Adrenal gland (tissue), 12 donors: ENCODE measurements around the gene DUOXA2. TPM values are rescaled to one million over a fixed set of nuclear protein-coding genes. Genes with fewer than 3 reads are reported as not detected.
A peak's percentile ranks its signal among the peaks of the same experiment; 100 is the strongest.

Experiments
- DNase-seq, 7 donors: peaks; one replicate each; pipeline ENCODE4 v3.0.0-alpha.2; 2019 to 2020
- H3K27ac ChIP-seq, 5 donors: fragments of 200-600 bp; sonication (generic) in 4 of 5; 1 replicate in 3 of 5; 2 replicates in 2 of 5; pipeline versions ENCODE4 v1.5.1 to v1.8.0; 2016 to 2020; ENCODE audit warnings: mild to moderate bottlenecking in 1 of 5
- H3K27me3 ChIP-seq: fragments of 200-600 bp; 2 replicates; pipeline ENCODE4 v1.8.0; 2021
- H3K36me3 ChIP-seq, 2 donors: fragments of 200-600 bp; replicated peaks in 1 of 2; 1 replicate in 1 of 2; 2 replicates in 1 of 2; pipeline versions ENCODE4 v1.5.1 to v1.8.0; 2018 to 2022
- H3K4me1 ChIP-seq, 2 donors: fragments of 200-600 bp; replicated peaks in 1 of 2; 1 replicate in 1 of 2; 2 replicates in 1 of 2; pipeline versions ENCODE4 v1.5.1 to v1.8.0; 2018 to 2021
- H3K4me3 ChIP-seq, 4 donors: fragments of 200-600 bp; sonication (generic) in 3 of 4; one replicate each; pipeline ENCODE4 v1.5.1; 2016 to 2018
- H3K9me3 ChIP-seq, 3 donors: fragments of 200-600 bp; sonication (generic) in 1 of 3; replicated peaks in 1 of 3; 1 replicate in 2 of 3; 2 replicates in 1 of 3; pipeline versions ENCODE4 v1.5.1 to v1.8.0; 2016 to 2021
- POLR2A ChIP-seq, 2 donors: fragments of 450-650 bp; IDR thresholded peaks; one replicate each; pipeline ENCODE4 v1.6.1; 2017; ENCODE audit warnings: antibody characterized with exemption in 2 of 2, mild to moderate bottlenecking in 2 of 2, moderate library complexity in 1 of 2
- WGBS, 4 donors: extraction: QIAGEN DNeasy Blood & Tissue Kit in 2 of 4; methylation state at CpG; one replicate each; pipeline versions ENCODE4 v1.1.5 to v1.1.7; 2013 to 2017; 5-methylcytosine and 5-hydroxymethylcytosine counted together
- intact Hi-C, 2 donors: fragments of 100-400 bp; cut with DNase I; formaldehyde crosslinking; loops; one replicate each; pipeline versions ENCODE4 v1.14.1 to v1.15.0; 2022 to 2023
- polyA plus RNA-seq, 3 donors: library from polyadenylated mRNA; stranded (reverse); fragments of 200-250 nt in 2 of 3; fragments of 350-450 nt in 1 of 3; fragmentation: Illumina TruSeq in 1 of 3; extraction: RNeasy Lipid Tissue Mini Kit (QIAGEN cat#74804) in 1 of 3; gene quantifications; one replicate each; pipeline ENCODE4 v1.2.3, GENCODE V29; 2013 to 2014
- total RNA-seq, 9 donors: library from RNA; depleted of rRNA in 4 of 9; stranded (reverse); fragments of >200 nt in 4 of 9; fragments of 120-200 nt in 1 of 9; fragmentation: NEBNext Ultra II Directional in 1 of 9; extraction: Animal tissue kit (Norgen Biotek cat#: 25700) in 1 of 9; gene quantifications; one replicate each; pipeline versions ENCODE4 v1.1.0 to v1.2.4, GENCODE V29; 2013 to 2023
- TF ChIP-seq, protein P1 (sequence below), 6 experiments: fragments of 450-650 bp in 4 of 6; fragments of 200-600 bp in 2 of 6; sonication (generic) in 1 of 6; IDR thresholded peaks; 1 replicate in 5 of 6; 2 replicates in 1 of 6; pipeline versions ENCODE4 v1.5.1 to v1.8.0; 2016 to 2021; ENCODE audit warnings: antibody characterized with exemption in 6 of 6, mild to moderate bottlenecking in 2 of 6, moderate library complexity in 1 of 6
- donor health status: healthy with polysubstance abuse.
- donor health status: Bipolar disorder and iron deficiency.
- donor health status: DM: yes; HTN: yes; CAD: no.
- donor health status: DM: no; HTN: no; CAD: no.
- donor health status: DM: no; HTN: no; CAD: no.
- donor health status: DM: yes; HTN: yes; CAD: no.

Gene DUOXA2
- total and polyA plus RNA-seq, 12 donors: 0.11 to 4.1 (median 0.85) TPM; not detected in 4

DNA sequence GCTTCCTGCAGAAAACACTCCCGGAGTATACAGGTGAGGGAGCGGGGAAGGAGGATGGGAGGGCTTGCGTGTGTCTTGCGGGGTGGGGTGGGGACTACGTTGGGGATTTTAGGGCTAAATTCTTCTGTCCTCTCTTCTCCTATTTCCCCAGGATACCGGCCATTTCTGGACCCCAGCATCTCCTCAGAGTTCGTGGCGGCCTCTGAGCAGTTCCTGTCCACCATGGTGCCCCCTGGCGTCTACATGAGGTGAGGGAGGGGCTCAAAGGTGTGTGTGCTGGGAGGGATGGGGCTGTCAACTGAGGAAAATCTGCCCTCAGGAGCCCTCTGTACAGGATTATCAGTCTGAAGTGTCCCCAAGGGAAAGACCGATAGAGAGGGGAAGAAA, 22.2 kb downstream of the DUOXA2 start:
- H3K27me3 ChIP-seq: no peaks in the 10 kb centered on the region
- H3K4me3 ChIP-seq: no peak overlapping the region
- no peak for DNase-seq
- H3K9me3 ChIP-seq: no peaks in the 10 kb centered on the region
- no peak overlapping the region for H3K27ac ChIP-seq
- H3K4me1 ChIP-seq: peaks cover 0 to 12% of the 10 kb centered on the region in 2 donors
- intact Hi-C loops: no loop called here
- TF ChIP-seq POLR2A (IDR thresholded peaks at IDR 0.05): no peak
- TF ChIP-seq, protein P1, sequence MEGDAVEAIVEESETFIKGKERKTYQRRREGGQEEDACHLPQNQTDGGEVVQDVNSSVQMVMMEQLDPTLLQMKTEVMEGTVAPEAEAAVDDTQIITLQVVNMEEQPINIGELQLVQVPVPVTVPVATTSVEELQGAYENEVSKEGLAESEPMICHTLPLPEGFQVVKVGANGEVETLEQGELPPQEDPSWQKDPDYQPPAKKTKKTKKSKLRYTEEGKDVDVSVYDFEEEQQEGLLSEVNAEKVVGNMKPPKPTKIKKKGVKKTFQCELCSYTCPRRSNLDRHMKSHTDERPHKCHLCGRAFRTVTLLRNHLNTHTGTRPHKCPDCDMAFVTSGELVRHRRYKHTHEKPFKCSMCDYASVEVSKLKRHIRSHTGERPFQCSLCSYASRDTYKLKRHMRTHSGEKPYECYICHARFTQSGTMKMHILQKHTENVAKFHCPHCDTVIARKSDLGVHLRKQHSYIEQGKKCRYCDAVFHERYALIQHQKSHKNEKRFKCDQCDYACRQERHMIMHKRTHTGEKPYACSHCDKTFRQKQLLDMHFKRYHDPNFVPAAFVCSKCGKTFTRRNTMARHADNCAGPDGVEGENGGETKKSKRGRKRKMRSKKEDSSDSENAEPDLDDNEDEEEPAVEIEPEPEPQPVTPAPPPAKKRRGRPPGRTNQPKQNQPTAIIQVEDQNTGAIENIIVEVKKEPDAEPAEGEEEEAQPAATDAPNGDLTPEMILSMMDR (IDR thresholded peaks at IDR 0.05): no peak
- H3K36me3 ChIP-seq: no peaks in the 10 kb centered on the region
- WGBS, 4 donors: 22 to 29% (median 27%) methylated on average over 7 to 10 of the region's 10 CpGs

DNA sequence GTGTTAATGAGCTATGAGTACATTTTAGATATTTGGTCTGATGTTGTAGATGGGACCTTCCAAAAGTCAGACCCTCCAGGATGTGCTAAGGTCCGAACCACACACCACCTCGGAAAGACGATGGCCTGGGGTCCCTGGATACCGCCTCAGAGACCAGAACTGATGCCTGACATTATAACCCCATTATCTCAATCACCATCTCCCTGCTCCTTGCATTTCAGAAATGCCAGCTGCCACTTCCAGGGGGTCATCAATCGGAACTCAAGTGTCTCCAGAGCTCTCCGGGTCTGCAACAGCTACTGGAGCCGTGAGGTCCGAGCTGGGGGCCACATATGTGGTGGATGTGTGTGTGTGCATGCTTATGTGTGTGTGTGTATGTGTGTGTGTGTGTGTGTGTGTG, 23.6 kb downstream of the DUOXA2 start:
- TF ChIP-seq, protein P1 (IDR thresholded peaks at IDR 0.05): no peak
- no peak for TF ChIP-seq POLR2A (IDR thresholded peaks at IDR 0.05)
- Histone ChIP-seq H3K4me3 (no peak overlapping the region), H3K9me3 (no peaks in the 10 kb centered on the region), H3K36me3 (no peaks in the 10 kb centered on the region), H3K27me3 (no peaks in the 10 kb centered on the region), H3K4me1 (peaks cover 0 to 12% of the 10 kb centered on the region in 2 donors), H3K27ac (no peak overlapping the region)
- intact Hi-C loops: no loop called here
- DNase-seq: no peak
- 70 to 83% (median 72%) methylated on average over 8 of the region's 8 CpGs for WGBS, 4 donors

DNA sequence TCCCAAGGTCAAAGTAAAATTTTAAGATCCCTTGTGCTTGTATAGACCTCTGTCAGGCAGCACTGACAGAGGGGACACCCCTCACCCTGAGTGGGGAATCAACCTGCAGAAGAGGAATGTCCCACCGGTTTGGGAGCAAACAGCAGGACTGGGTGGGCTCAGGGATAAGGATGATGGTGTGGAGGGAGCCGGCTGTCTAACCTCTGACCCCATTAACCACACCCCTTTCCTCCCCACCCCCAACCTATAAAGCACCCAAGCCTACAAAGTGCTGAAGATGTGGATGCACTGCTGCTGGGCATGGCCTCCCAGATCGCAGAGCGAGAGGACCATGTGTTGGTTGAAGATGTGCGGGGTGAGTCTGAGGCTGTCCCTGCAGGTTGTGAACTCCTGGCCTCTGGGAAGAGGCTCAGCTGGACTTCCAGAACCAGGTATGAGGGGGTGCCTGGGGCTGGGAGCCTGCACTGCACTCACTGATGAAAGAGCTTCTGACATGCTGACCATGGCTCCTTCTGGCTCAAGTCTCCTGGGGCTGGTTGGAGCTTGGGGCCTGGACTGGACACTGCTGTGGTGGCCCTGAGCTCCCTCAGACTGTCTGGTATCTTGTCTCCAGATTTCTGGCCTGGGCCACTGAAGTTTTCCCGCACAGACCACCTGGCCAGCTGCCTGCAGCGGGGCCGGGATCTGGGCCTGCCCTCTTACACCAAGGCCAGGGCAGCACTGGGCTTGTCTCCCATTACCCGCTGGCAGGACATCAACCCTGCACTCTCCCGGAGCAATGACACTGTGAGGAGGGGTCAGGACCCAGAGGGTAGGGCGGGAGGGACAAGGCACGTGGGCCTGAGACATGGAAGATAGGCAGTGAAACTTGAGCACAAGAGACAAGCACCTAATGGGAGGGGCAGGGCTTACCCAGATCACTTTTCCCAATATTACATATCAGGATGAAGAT, 25.0 kb downstream of the DUOXA2 start:
- peak in 1 of 2 donors; percentile 21 for TF ChIP-seq POLR2A (IDR thresholded peaks at IDR 0.05)
- TF ChIP-seq, protein P1 (IDR thresholded peaks at IDR 0.05): no peak
- Histone ChIP-seq H3K4me1 (peaks cover 0 to 12% of the 10 kb centered on the region in 2 donors), H3K9me3 (no peaks in the 10 kb centered on the region), H3K27ac (peak overlapping the region in 3 of 5 donors; percentile 9 to 29 (median 17)), H3K4me3 (no peak overlapping the region), H3K36me3 (no peaks in the 10 kb centered on the region), H3K27me3 (no peaks in the 10 kb centered on the region)
- intact Hi-C loops: no loop called here
- peak; percentile 61 to 95 (median 90) for DNase-seq
- 53 to 60% (median 58%) methylated on average over 9 to 12 of the region's 12 CpGs for WGBS, 4 donors

DNA sequence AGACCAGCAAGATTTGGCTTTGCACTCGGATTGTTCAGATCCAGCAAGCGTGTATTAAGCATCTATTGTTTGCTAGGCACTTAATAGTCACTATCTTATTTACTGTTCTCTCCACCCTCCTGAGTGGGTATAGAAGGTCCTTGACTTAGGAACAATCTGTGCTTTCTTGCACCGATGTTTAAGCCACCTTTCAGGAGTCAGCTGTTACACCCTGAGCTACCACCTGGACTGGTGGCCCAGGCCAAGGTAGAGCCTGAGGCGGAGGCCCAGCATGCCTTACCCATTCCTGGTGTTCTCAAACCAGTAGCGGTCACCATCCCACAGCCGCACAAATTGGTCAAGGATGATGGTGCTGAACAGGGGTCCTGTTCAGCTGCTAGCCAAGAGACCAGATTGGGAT, 25.6 kb downstream of the DUOXA2 start:
- 73 to 81% (median 78%) methylated on average over 4 to 6 of the region's 6 CpGs for WGBS, 4 donors
- Histone ChIP-seq H3K36me3 (no peaks in the 10 kb centered on the region), H3K4me1 (peaks cover 0 to 12% of the 10 kb centered on the region in 2 donors), H3K27ac (peak overlapping the region in 1 of 5 donors; percentile 17), H3K9me3 (no peaks in the 10 kb centered on the region), H3K4me3 (no peak overlapping the region), H3K27me3 (no peaks in the 10 kb centered on the region)
- intact Hi-C loops: no loop called here
- TF ChIP-seq, protein P1 (IDR thresholded peaks at IDR 0.05): no peak
- TF ChIP-seq POLR2A (IDR thresholded peaks at IDR 0.05): no peak
- DNase-seq: no peak
